GM08714 (cell line): Measurements from ENCODE around the gene DCAF5.
"Not testable (repeated sequence)": the region's sequence is repeated elsewhere in the genome, so short reads cannot be mapped to it uniquely, and the experiment has no call there.

Experiments used
- H3K4me3 ChIP-seq: fragments of 200-500 bp; sonication (Bioruptor generic); 2 replicates; pipeline ENCODE4 v1.5.1; 2014; ENCODE audit warnings: mild to moderate bottlenecking, low read length, inconsistent platforms
- ZNF274 ChIP-seq: IDR thresholded peaks from 2 replicates; pipeline ENCODE4 v1.6.1; 2012; ENCODE audit warnings: mild to moderate bottlenecking, low read depth, low read length

The DCAF5 gene

GRCh38 chr14:69038455-69039287 lies 114.2 kb downstream of the DCAF5 start:
- H3K4me3 ChIP-seq: no peak overlapping the region
- TF ChIP-seq ZNF274: no peak

- no peak overlapping the region for H3K4me3 ChIP-seq
- TF ChIP-seq ZNF274: no peak
Observed at GRCh38 chr14:69037790-69038454, 115.0 kb downstream of the DCAF5 start.

GRCh38 chr14:69036757-69037506 lies 116.0 kb downstream of the DCAF5 start:
- no peak for TF ChIP-seq ZNF274
- H3K4me3 ChIP-seq: no peak overlapping the region

GRCh38 chr14:69034612-69035262 lies 118.2 kb downstream of the DCAF5 start:
- H3K4me3 ChIP-seq: no peak overlapping the region
- no peak for TF ChIP-seq ZNF274

- TF ChIP-seq ZNF274: no peak
- no peak overlapping the region for H3K4me3 ChIP-seq
Observed at GRCh38 chr14:69027242-69027913, 125.5 kb downstream of the DCAF5 start.

GRCh38 chr14:69023035-69023434 lies 129.9 kb downstream of the DCAF5 start:
- H3K4me3 ChIP-seq: no peak overlapping the region
- no peak for TF ChIP-seq ZNF274

- H3K4me3 ChIP-seq: not testable (repeated sequence)
Observed at GRCh38 chr14:69022093-69022492, 130.8 kb downstream of the DCAF5 start.

GRCh38 chr14:69017706-69018105 lies 135.2 kb downstream of the DCAF5 start:
- TF ChIP-seq ZNF274: no peak
- H3K4me3 ChIP-seq: no peak overlapping the region

GRCh38 chr14:69014829-69015259 lies 138.1 kb downstream of the DCAF5 start:
- TF ChIP-seq ZNF274: no peak
- no peak overlapping the region for H3K4me3 ChIP-seq

- H3K4me3 ChIP-seq: no peak overlapping the region
Observed at GRCh38 chr14:69013943-69014782, 138.8 kb downstream of the DCAF5 start.

GRCh38 chr14:69012256-69012953 lies 140.5 kb downstream of the DCAF5 start:
- H3K4me3 ChIP-seq: no peak overlapping the region
- no peak for TF ChIP-seq ZNF274

More at GRCh38 chr14:69013943-69014782, 138.8 kb downstream of the DCAF5 start:
- TF ChIP-seq ZNF274: no peak

- TF ChIP-seq ZNF274: no peak
- H3K4me3 ChIP-seq: no peak overlapping the region
Observed at GRCh38 chr14:69010648-69011047, 142.3 kb downstream of the DCAF5 start.
